HG02588 (cell line): Measurements from ENCODE around the gene FOXP2.
A peak's percentile ranks its signal among the peaks of the same experiment; 100 is the strongest.
"Not testable (repeated sequence)": the region's sequence is repeated elsewhere in the genome, so short reads cannot be mapped to it uniquely, and the experiment has no call there.

Experiments
- ATAC-seq: cut with Tn5 transposase; IDR thresholded peaks from one replicate; pipeline ENCODE4 v1.9.1; 2021; ENCODE audit warnings: mild to moderate bottlenecking, moderate library complexity; ENCODE audit not compliant: unreplicated experiment

Gene FOXP2

DNA sequence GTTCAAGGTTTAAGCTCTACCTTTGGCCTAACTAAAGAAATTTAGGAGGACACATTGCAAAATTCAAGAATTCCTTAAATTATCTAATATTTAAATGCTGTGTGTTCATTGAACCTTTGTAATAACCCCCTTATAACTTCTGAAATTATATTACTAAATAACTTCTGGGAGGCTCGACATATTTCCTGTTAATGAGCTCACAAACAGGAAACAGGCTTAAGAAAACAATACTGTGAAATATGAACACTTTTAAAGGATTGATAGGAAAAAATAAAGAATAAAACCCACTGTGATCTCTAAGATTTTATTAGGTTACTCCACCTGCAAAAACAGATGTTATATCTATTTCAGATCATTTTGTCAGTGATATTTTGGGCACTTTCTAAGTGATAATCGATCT is 74.1 kb downstream of the FOXP2 start:
- ATAC-seq, result no peak

DNA sequence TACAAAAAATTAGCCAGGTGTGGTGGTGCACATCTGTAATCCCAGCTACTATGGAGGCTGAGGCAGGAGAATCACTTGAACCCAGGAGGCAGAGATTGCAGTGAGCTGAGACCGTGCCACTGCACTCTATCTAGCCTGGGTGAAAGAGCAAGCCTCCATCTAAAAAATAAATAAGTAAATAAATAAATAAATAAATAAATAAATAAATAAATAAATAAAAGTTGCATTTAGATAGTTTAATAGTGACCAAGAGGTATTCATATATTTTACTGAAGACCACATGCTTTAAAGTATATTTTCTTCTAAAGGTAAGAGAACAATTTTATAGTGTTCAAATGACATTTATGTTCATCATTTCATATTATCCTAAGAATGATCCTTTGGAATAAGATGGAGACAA is 82.9 kb downstream of the FOXP2 start:
- ATAC-seq, result not testable (repeated sequence)

DNA sequence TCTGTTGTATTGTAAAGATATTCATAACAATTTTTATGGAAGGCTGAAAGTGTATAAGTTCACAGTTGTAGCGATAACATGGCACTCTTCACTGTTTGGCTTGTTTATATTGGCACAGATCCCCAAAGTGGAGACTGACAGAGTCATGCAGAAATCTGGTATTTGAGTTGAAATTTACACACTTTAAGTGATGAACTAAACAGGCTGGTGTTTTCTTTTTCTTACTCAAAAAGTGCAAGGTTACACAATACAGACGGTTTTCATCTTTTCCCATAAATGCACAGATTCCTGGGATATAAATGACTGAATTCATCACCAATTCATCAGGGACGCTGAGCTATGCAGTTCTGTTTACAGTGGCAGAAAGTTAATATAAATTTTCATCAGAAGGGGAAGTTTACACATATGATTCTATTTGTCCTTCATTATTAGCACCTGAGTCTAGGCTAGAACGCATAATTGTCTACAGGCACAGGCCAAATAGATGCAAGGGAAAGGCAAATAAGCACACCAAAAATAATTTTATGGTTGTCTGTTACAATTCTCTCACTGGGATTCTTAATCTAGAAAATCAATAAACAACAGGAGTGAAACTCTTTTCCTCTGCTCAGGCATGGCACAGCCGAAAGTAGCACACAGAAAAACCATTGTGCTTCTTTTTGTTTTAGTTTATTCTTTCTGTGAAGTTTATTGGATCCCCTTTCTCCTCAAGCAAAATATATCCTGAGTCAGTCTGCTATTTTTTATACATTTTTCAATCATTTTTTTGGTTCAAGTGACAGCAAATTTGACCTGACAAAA is 88.0 kb downstream of the FOXP2 start:
- ATAC-seq, result no peak

DNA sequence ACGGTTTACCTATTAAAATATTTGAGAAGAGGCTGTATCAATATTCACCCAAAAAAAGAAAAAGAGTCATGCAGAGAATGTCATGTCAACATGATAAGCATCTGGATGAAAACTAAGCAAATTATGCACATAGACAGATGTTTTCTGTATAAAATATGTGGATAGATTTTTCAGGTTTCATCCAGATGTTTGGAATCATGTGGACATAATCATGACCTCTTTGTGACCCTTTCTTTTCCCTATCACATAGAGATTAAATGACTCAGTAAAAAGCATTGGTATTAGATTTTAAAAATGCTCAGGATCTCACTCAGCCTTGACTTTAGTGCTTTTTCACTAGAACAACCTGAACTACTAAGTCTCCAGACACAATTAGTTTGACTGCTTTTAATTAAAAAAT is 90.0 kb downstream of the FOXP2 start:
- ATAC-seq, result no peak

- no peak for ATAC-seq
Observed at GRCh38 chr7:114507381-114507780, 92.8 kb downstream of the FOXP2 start.

GRCh38 chr7:114508086-114508485 is 93.5 kb downstream of the FOXP2 start:
- ATAC-seq, result no peak

GRCh38 chr7:114510824-114511223 is 96.2 kb downstream of the FOXP2 start:
- ATAC-seq, result not testable (repeated sequence)

- no peak for ATAC-seq
Observed at GRCh38 chr7:114519240-114519639, 104.6 kb downstream of the FOXP2 start.

DNA sequence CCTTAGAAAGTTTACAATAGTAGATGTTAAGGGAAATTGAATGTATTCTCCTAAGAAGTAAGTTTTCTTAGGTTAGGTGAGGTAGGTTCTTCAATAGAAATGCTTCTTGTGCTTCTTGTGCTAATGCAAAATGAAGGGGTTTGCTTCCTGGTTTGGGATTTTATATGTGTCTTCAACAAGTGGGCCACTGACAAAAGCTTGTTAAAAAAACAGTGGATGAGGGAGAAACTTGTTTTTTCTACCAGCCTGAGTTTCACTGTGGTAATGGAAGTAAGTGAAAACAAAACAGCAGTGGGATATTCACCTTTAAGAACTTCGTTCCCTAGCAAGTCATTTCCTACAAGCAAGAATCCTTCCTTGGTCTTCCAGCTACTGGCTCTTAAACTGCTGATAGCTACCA is 107.5 kb downstream of the FOXP2 start:
- ATAC-seq, result no peak

- ATAC-seq, result no peak
Observed at GRCh38 chr7:114527589-114527988, 113.0 kb downstream of the FOXP2 start.

DNA sequence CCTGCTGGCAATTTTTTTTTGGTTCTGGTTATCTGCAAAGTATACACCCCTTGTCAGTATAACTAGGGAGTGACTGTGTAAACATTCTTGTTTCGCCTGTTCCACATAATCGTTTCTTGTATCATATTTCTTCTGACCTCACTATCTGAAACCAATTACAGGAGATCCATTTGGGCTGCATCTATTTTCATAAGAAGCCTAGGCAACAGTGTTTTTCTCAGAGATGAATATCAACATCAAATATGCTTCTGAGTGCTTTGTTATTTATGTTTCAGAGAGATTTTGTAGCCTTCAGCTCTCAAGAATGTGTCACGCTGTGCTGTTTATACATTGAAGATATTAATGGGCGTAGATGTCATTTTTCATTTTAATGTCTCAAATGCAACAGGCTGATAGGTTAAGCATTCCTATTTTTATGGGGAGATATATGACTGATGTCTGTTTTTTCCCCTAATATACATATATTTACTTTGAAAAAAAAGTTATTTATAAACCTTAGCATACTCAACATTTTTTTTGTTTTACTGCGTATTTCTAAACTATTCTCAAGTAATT is 115.5 kb downstream of the FOXP2 start:
- no peak for ATAC-seq

- ATAC-seq, result no peak
Observed at GRCh38 chr7:114531326-114531725, 116.7 kb downstream of the FOXP2 start.

DNA sequence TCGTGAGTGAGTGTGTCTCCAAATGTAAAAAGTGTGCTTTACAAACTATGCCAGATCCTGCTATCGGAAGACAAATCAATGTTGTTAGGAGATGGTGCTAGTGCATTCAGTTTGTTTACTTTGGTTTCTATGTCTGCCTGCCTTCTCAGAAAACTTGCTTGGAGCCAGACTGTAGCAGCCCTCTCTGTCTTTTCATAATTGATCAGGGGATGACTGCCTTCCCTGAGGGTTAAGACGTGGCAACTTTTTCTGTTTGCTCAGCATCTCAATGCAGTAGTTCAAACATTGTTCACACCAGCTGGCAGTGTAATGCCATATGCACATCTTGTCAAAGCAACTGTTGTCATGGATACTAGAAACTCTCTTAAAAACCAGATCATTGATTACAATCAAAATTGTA is 118.5 kb downstream of the FOXP2 start:
- ATAC-seq, result no peak

DNA sequence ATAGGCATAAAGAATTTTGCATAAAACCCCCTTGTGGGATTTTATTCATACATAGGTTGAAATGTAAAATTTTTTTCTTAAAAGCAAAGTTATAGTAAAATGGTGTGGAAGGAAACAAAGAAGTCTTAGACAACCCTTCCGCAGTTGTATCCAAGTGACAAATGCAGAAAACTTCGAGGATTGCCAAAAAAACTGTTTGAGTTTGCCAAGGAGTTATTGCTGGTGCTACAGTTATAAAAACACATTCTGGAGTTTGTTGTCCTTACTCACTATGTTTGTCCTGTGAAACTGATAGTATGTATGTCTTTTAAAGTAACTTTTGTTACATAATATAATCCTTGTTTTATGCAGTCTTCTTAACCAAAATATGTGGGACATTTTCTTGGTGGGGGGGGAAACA is 120.3 kb downstream of the FOXP2 start:
- no peak for ATAC-seq

GRCh38 chr7:114539575-114539974 is 125.0 kb downstream of the FOXP2 start:
- ATAC-seq, result no peak

DNA sequence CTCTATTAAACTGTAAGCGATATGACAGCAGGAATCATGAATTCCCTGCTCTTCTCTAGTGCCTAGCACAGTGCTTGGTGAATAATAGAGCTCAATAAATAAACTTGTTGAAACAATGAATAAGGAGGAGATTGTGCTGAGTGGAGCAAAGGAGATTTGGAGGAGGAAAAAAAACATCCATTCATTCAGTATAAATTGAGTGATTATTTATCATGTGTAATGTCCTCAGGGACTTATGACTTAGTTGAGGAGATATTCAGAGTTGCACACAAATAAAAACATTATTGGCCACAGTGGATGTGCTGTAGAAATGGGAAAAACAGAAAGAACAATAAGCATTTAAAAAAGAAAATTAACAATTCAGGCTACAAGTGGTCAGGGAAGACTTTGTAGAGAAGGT is 125.7 kb downstream of the FOXP2 start:
- ATAC-seq, result no peak

DNA sequence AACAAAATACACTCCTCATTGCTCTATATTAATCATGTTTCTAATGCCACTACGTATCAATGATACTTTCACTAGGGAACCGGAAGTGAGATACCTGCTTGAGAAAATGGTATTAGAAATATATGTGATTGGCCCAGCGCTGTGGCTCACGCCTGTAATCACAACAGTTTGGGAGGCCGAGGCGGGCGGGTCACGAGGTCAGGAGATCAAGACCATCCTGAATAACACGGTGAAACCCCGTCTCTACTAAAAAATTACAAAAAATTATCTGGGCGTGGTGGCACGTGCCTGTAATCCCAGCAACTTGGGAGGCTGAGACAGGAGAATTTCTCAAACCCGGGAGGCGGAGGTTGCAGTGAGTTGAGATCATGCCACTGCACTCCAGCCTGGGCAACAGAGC is 132.7 kb downstream of the FOXP2 start:
- ATAC-seq, result not testable (repeated sequence)

GRCh38 chr7:114548081-114548980 is 133.7 kb downstream of the FOXP2 start:
- no peak for ATAC-seq

DNA sequence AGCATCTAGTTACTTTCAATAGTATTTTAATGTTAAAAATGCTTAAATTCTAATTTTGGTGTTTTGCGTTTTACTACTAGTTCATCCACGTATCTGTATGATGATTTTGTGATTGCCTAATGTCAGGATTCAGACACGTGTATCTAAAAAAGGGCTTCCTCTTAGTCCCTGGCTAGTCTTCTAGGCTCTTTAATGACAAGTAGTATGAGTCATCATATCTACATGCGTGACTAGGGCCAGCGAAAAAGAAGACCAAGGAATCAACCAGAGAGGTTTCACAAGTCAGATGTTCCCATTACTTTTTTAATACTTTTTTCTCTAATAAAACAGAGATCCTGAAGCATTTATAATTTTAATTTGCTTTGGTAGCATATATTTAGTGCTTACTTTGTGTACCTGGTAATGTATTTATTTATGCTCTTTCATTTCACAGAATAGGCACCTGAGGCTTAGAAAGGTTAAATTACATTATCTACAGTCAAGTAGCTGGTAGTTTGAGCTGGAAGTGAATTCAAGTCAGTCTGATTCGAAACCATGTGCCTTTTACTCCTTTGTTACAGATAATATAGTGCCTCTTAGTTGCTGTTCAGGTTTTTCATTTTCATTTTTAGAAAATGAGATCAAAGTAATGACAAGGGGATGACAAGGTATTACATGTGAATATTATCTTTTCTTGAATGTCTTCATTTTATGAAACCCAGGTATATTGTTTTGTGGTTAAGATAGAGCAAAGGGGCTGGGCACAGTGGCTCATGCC is 140.3 kb downstream of the FOXP2 start:
- ATAC-seq, result peak; percentile 74

DNA sequence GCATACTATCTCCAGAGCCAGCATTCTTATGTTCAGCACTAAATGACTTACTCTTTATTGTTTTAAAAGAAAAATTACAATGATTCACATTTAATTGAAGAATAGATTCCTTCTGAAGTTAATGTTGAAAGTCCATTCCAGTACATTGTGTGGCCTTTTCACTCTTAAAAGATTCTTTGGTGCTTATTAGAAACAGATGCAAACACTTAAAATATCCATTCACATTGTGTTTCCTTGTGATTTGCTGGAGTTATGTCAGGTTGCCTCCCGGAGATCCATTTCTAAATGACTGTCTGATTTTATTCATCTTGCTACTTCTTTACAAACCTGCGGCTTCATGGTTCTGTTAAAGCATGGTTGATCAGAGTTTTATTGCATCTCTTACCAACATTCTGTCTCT is 152.8 kb downstream of the FOXP2 start:
- no peak for ATAC-seq

- ATAC-seq, result no peak
Observed at GRCh38 chr7:114569220-114569619, 154.6 kb downstream of the FOXP2 start.
